GM12874 (cell line): ENCODE results near the gene ABCB8.

Source experiments
- TF ChIP-seq, protein P1 (sequence below): IDR thresholded peaks from 2 replicates; pipeline ENCODE4 v1.5.1; 2011; ENCODE audit warnings: low read depth, mild to moderate bottlenecking, control low read depth, low read length, moderate library complexity; ENCODE audit not compliant: insufficient read depth

ABCB8 gene

GRCh38 chr7:151091988-151092387 is 63.7 kb downstream of the ABCB8 start:
- TF ChIP-seq, protein P1, sequence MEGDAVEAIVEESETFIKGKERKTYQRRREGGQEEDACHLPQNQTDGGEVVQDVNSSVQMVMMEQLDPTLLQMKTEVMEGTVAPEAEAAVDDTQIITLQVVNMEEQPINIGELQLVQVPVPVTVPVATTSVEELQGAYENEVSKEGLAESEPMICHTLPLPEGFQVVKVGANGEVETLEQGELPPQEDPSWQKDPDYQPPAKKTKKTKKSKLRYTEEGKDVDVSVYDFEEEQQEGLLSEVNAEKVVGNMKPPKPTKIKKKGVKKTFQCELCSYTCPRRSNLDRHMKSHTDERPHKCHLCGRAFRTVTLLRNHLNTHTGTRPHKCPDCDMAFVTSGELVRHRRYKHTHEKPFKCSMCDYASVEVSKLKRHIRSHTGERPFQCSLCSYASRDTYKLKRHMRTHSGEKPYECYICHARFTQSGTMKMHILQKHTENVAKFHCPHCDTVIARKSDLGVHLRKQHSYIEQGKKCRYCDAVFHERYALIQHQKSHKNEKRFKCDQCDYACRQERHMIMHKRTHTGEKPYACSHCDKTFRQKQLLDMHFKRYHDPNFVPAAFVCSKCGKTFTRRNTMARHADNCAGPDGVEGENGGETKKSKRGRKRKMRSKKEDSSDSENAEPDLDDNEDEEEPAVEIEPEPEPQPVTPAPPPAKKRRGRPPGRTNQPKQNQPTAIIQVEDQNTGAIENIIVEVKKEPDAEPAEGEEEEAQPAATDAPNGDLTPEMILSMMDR: no peak

DNA sequence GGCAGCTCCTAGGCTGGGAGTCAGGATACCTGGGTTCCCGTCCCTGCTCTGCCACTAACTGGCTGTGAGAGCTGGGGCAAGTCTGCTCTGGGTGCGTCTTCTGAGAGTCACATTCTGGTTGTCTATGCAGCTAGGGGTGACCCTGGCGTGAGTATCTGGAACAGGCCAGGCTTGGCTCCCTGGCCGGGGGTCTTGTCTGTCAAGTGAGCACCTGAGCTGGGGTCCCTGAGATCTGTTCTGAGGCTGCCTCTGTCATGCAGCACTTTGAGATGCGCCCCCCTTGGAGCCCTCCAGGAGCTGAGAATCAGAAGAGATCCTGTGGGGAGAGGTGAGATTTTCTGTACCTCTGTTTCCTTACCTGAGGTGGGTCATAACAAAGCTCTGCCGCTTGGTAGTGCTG is 65.5 kb downstream of the ABCB8 start:
- TF ChIP-seq, protein P1: no peak

- TF ChIP-seq, protein P1: no peak
Observed at GRCh38 chr7:151094675-151095074, 66.4 kb downstream of the ABCB8 start.

DNA sequence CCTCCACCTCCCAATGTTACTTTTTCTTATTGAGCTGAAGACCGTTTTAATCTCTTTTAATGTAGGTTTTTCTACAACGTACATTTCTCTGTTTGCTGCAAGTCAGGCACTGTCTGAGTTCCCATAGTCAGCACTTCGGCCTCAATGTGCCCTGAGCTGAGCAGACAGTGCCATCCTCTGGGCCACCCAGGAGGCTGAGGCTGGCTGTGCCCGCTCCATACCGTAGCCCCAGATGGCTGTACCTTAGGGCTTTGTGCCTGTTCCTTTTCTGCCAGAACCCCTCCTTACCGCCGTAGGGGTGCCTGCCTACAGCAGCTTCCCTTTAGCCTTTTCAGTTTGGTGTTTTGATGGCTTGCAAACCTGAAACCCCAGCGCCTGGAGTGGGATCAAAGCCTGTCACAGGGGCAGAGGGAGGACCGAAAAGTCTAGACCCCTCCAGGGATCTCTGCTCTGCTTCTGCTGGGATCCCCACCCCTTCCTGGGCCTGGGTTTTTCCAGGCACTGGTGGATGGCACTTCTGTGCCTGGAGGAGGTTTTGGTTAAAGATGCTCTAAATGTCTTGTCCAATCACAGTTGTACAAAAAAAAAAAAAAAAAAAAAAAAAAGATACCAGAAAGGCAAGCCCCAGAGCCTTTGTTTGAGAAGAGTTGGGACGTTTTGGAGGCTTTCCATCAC is 67.0 kb downstream of the ABCB8 start:
- TF ChIP-seq, protein P1: no peak

DNA sequence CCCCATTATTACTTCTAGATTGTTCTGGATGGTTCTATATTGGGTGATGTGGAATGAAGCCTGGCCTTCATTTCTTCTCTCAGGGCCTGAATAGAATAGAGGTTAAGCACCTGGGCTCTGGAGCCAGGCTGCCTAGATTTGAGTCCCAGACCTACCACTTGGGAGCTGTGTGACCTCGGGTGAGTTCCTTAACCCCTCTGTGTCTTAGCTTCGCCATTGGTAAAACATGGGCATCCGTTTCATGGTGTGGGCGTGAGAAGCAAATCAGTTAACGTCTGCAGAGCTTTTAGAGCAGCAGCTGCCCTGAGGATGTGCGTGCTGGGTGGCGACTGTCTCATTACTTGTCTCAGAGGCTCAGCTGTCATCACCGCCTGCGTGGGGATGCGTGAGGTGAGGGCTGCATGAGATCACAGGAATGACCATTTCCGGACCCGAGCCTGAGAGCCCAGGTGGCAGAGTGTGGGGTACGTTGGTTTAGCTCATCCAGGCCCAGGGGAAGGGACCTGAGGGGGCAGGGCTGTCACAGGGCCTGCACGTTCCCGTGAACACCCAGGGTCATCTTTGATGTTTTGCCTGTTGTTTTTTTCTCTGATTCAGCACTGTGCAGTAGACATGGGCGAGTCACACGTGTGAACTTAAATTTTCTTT is 67.7 kb downstream of the ABCB8 start:
- TF ChIP-seq, protein P1: no peak
